ENCODE measurements around the gene ARHGAP6.

- TF ChIP-seq POLR2AphosphoS5 (IDR thresholded peaks at IDR 0.05; ENCODE audit: insufficient read depth, low read depth, low read length), result no peak
- no peak for TF ChIP-seq CTCF (IDR thresholded peaks at IDR 0.05; ENCODE audit: extremely low read depth in 1 of 2, insufficient read depth in 1 of 2, low read depth in 1 of 2, low read length in 2 of 2)
Observed at GRCh38 chrX:11305641-11306040, 360.1 kb downstream of the ARHGAP6 start.
